Effector memory CD8-positive, alpha-beta T cell (primary cell): ENCODE data around the gene MOB3B.

ENCODE experiments used
- ATAC-seq: fragments of 150-1000 bp; cut with Tn5 transposase; replicated peaks from 2 replicates; pipeline ENCODE4 v1.10.0; 2021; ENCODE audit warnings: mild to moderate bottlenecking, moderate library complexity
- DNase-seq, 3 experiments: peaks; one replicate each; pipeline ENCODE4 v3.0.0; 2021
- H3K27ac Mint-ChIP-seq, 2 donors: one replicate each; pipeline ENCODE4 v1.8.0; 2022; ENCODE audit warnings: mild to moderate bottlenecking in 2 of 2, mixed read lengths in 2 of 2, moderate library complexity in 2 of 2
- H3K27me3 Mint-ChIP-seq, 2 donors: one replicate each; pipeline ENCODE4 v1.8.0; 2022; ENCODE audit warnings: mixed read lengths in 2 of 2
- H3K36me3 Mint-ChIP-seq: one replicate; pipeline ENCODE4 v1.8.0; 2022; ENCODE audit warnings: mild to moderate bottlenecking, moderate library complexity, mixed read lengths; ENCODE audit not compliant: insufficient read depth
- H3K4me1 Mint-ChIP-seq, 2 donors: one replicate each; pipeline ENCODE4 v1.8.0; 2022; ENCODE audit warnings: low read depth in 2 of 2, mixed read lengths in 2 of 2
- H3K4me3 Mint-ChIP-seq, 2 donors: one replicate each; pipeline ENCODE4 v1.8.0; 2022; ENCODE audit warnings: mild to moderate bottlenecking in 2 of 2, mixed read lengths in 2 of 2, moderate library complexity in 2 of 2
- H3K9me3 Mint-ChIP-seq, 2 donors: one replicate each; pipeline ENCODE4 v1.8.0; 2022; ENCODE audit warnings: mixed read lengths in 2 of 2

Gene MOB3B

GRCh38 chr9:27333241-27334052 lies 196.2 kb downstream of the MOB3B start:
- no peaks in the 10 kb centered on the region for H3K36me3 Mint-ChIP-seq
- no peaks in the 10 kb centered on the region for H3K9me3 Mint-ChIP-seq
- no peak overlapping the region for H3K27ac Mint-ChIP-seq
- H3K4me1 Mint-ChIP-seq: peaks cover 0 to 6% of the 10 kb centered on the region in 2 donors
- peaks cover 14 to 27% of the 10 kb centered on the region in 2 donors for H3K27me3 Mint-ChIP-seq
- H3K4me3 Mint-ChIP-seq: no peak overlapping the region
- peak; percentile 32 to 47 (median 37) for DNase-seq
- peak; percentile 77 for ATAC-seq

- no peak overlapping the region for H3K4me3 Mint-ChIP-seq
- no peaks in the 10 kb centered on the region for H3K9me3 Mint-ChIP-seq
- ATAC-seq: no peak
- no peak for DNase-seq
- no peak overlapping the region for H3K27ac Mint-ChIP-seq
- H3K4me1 Mint-ChIP-seq: peaks cover 0 to 2% of the 10 kb centered on the region in 2 donors
- H3K36me3 Mint-ChIP-seq: no peaks in the 10 kb centered on the region
- peaks cover 19 to 33% of the 10 kb centered on the region in 2 donors for H3K27me3 Mint-ChIP-seq
These were observed 198.2 kb downstream of the MOB3B start for GRCh38 chr9:27331393-27331792.

- no peak for DNase-seq
- Mint-ChIP-seq H3K4me1 (peaks cover 0 to 2% of the 10 kb centered on the region in 2 donors), H3K27me3 (peaks cover 19 to 33% of the 10 kb centered on the region in 2 donors), H3K9me3 (no peaks in the 10 kb centered on the region), H3K4me3 (no peak overlapping the region), H3K36me3 (no peaks in the 10 kb centered on the region), H3K27ac (no peak overlapping the region)
- no peak for ATAC-seq
These were observed 200.3 kb downstream of the MOB3B start for GRCh38 chr9:27329291-27329690.

GRCh38 chr9:27328483-27328882 lies 201.1 kb downstream of the MOB3B start:
- H3K4me3 Mint-ChIP-seq: no peak overlapping the region
- H3K36me3 Mint-ChIP-seq: no peaks in the 10 kb centered on the region
- no peaks in the 10 kb centered on the region for H3K9me3 Mint-ChIP-seq
- DNase-seq: no peak
- no peaks in the 10 kb centered on the region for H3K4me1 Mint-ChIP-seq
- peaks cover 19 to 33% of the 10 kb centered on the region in 2 donors for H3K27me3 Mint-ChIP-seq
- no peak overlapping the region for H3K27ac Mint-ChIP-seq
- ATAC-seq: no peak

- no peak for DNase-seq
- no peak overlapping the region for H3K27ac Mint-ChIP-seq
- ATAC-seq: no peak
- H3K4me1 Mint-ChIP-seq: no peaks in the 10 kb centered on the region
- H3K9me3 Mint-ChIP-seq: no peaks in the 10 kb centered on the region
- H3K4me3 Mint-ChIP-seq: no peak overlapping the region
- no peaks in the 10 kb centered on the region for H3K27me3 Mint-ChIP-seq
- H3K36me3 Mint-ChIP-seq: no peaks in the 10 kb centered on the region
These were observed 218.4 kb downstream of the MOB3B start for GRCh38 chr9:27311184-27311583.

GRCh38 chr9:27310582-27310981 lies 219.0 kb downstream of the MOB3B start:
- Mint-ChIP-seq H3K9me3 (no peaks in the 10 kb centered on the region), H3K27ac (no peak overlapping the region), H3K36me3 (no peaks in the 10 kb centered on the region), H3K4me3 (no peak overlapping the region), H3K4me1 (no peaks in the 10 kb centered on the region), H3K27me3 (peaks cover 0 to 2% of the 10 kb centered on the region in 2 donors)
- ATAC-seq (no peak), DNase-seq (no peak)

GRCh38 chr9:27308691-27309390 lies 220.8 kb downstream of the MOB3B start:
- peaks cover 0 to 10% of the 10 kb centered on the region in 2 donors for H3K27me3 Mint-ChIP-seq
- H3K9me3 Mint-ChIP-seq: no peaks in the 10 kb centered on the region
- ATAC-seq: no peak
- no peak overlapping the region for H3K4me3 Mint-ChIP-seq
- H3K27ac Mint-ChIP-seq: no peak overlapping the region
- H3K4me1 Mint-ChIP-seq: no peaks in the 10 kb centered on the region
- no peaks in the 10 kb centered on the region for H3K36me3 Mint-ChIP-seq
- DNase-seq: no peak

GRCh38 chr9:27304521-27304920 lies 225.1 kb downstream of the MOB3B start:
- H3K36me3 Mint-ChIP-seq: no peaks in the 10 kb centered on the region
- ATAC-seq: no peak

GRCh38 chr9:27303219-27303618 lies 226.4 kb downstream of the MOB3B start:
- H3K36me3 Mint-ChIP-seq: no peaks in the 10 kb centered on the region
- no peak for ATAC-seq

More at GRCh38 chr9:27304521-27304920, 225.1 kb downstream of the MOB3B start:
- DNase-seq: no peak
- peaks cover 4 to 13% of the 10 kb centered on the region in 2 donors for H3K27me3 Mint-ChIP-seq
- no peak overlapping the region for H3K4me3 Mint-ChIP-seq
- no peaks in the 10 kb centered on the region for H3K4me1 Mint-ChIP-seq
- H3K9me3 Mint-ChIP-seq: no peaks in the 10 kb centered on the region
- H3K27ac Mint-ChIP-seq: no peak overlapping the region

GRCh38 chr9:27297050-27297449 lies 232.6 kb downstream of the MOB3B start, which contains the start of gene EQTN:
Gene EQTN, minus strand, starts transcription at chr9:27297150. Its CDS starts 95 bp downstream, at chr9:27297055.
- Mint-ChIP-seq H3K9me3 (no peaks in the 10 kb centered on the region), H3K27me3 (no peaks in the 10 kb centered on the region), H3K36me3 (no peaks in the 10 kb centered on the region), H3K4me1 (no peaks in the 10 kb centered on the region), H3K4me3 (no peak within 1 kb of the TSS), H3K27ac (no peak within 1 kb of the TSS)
- ATAC-seq (no peak), DNase-seq (no peak)

More at GRCh38 chr9:27303219-27303618, 226.4 kb downstream of the MOB3B start:
- Mint-ChIP-seq H3K27ac (no peak overlapping the region), H3K4me1 (no peaks in the 10 kb centered on the region), H3K9me3 (no peaks in the 10 kb centered on the region), H3K27me3 (peaks cover 4 to 13% of the 10 kb centered on the region in 2 donors), H3K4me3 (no peak overlapping the region)
- DNase-seq: no peak

GRCh38 chr9:27293996-27294395 lies 235.6 kb downstream of the MOB3B start:
- no peaks in the 10 kb centered on the region for H3K4me1 Mint-ChIP-seq
- DNase-seq: no peak
- no peaks in the 10 kb centered on the region for H3K27me3 Mint-ChIP-seq
- no peak overlapping the region for H3K27ac Mint-ChIP-seq
- no peaks in the 10 kb centered on the region for H3K9me3 Mint-ChIP-seq
- no peaks in the 10 kb centered on the region for H3K36me3 Mint-ChIP-seq
- H3K4me3 Mint-ChIP-seq: no peak overlapping the region
- no peak for ATAC-seq

- ATAC-seq (no peak), DNase-seq (no peak)
- Mint-ChIP-seq H3K9me3 (no peaks in the 10 kb centered on the region), H3K36me3 (no peaks in the 10 kb centered on the region), H3K4me3 (no peak overlapping the region), H3K27me3 (no peaks in the 10 kb centered on the region), H3K27ac (no peak overlapping the region), H3K4me1 (no peaks in the 10 kb centered on the region)
These were observed 236.8 kb downstream of the MOB3B start for GRCh38 chr9:27292659-27293405.

- DNase-seq (no peak), ATAC-seq (no peak)
- no peak overlapping the region for H3K4me3 Mint-ChIP-seq
- no peaks in the 10 kb centered on the region for H3K4me1 Mint-ChIP-seq
- H3K9me3 Mint-ChIP-seq: no peaks in the 10 kb centered on the region
- no peaks in the 10 kb centered on the region for H3K36me3 Mint-ChIP-seq
- H3K27me3 Mint-ChIP-seq: peaks cover 0 to 2% of the 10 kb centered on the region in 2 donors
- no peak overlapping the region for H3K27ac Mint-ChIP-seq
These were observed 238.3 kb downstream of the MOB3B start for GRCh38 chr9:27291292-27291691.
